ENCODE measurements around the gene S100A12. TPM values are rescaled to one million over a fixed set of nuclear protein-coding genes. Genes with fewer than 3 reads are reported as not detected.

The S100A12 gene
- polyA plus RNA-seq, 1 of the 3 experiments (the other 2 are of a cell fraction), result not detected

- ChIA-PET CTCF (interaction anchor here (1.2 kb wide), 1 partner anchor 45 kb away, joined by 3 read pairs; no protein-coding TSS in a partner anchor), POLR2A (no interaction called here)
- H2AFZ ChIP-seq (ENCODE audit: low read depth), result no peak overlapping the region
- no peaks in the 10 kb centered on the region for H3K9me2 ChIP-seq
- H3F3A ChIP-seq (replicated peaks; ENCODE audit: insufficient read depth), result no peaks in the 10 kb centered on the region
- H3K79me2 ChIP-seq (ENCODE audit: insufficient read depth), result no peaks in the 10 kb centered on the region
- H4K20me1 ChIP-seq (ENCODE audit: insufficient read depth), result no peaks in the 10 kb centered on the region
- H3K27me3 ChIP-seq (ENCODE audit: insufficient read depth), result peaks cover 58% of the 10 kb centered on the region; the same call in 1 of the 2 replicates
- no peaks in the 10 kb centered on the region for H3K36me3 ChIP-seq (replicated peaks in 1 of 2; ENCODE audit: control insufficient read depth in 1 of 2, insufficient read depth in 2 of 2, low read length in 1 of 2)
- no peak overlapping the region for H3K9ac ChIP-seq
- no peak overlapping the region for H3K4me3 ChIP-seq (ENCODE audit: low read depth in 2 of 2, low read length in 1 of 2)
- H3K27ac ChIP-seq (ENCODE audit: low read depth in 2 of 2, low read length in 1 of 2), result no peak overlapping the region
- no peak for DNase-seq
- TF ChIP-seq, protein P1, sequence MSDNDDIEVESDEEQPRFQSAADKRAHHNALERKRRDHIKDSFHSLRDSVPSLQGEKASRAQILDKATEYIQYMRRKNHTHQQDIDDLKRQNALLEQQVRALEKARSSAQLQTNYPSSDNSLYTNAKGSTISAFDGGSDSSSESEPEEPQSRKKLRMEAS (IDR thresholded peaks at IDR 0.05; ENCODE audit: low read depth), result no peak
- TF ChIP-seq, protein P2, sequence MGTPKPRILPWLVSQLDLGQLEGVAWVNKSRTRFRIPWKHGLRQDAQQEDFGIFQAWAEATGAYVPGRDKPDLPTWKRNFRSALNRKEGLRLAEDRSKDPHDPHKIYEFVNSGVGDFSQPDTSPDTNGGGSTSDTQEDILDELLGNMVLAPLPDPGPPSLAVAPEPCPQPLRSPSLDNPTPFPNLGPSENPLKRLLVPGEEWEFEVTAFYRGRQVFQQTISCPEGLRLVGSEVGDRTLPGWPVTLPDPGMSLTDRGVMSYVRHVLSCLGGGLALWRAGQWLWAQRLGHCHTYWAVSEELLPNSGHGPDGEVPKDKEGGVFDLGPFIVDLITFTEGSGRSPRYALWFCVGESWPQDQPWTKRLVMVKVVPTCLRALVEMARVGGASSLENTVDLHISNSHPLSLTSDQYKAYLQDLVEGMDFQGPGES (IDR thresholded peaks at IDR 0.05; ENCODE audit: low read depth, low read length), result no peak
- TF ChIP-seq MXI1 (IDR thresholded peaks at IDR 0.05; ENCODE audit: low read depth, low read length) (no peak), FOXJ3 (CRISPR knock-in tag; IDR thresholded peaks at IDR 0.05) (no peak), POLR2AphosphoS5 (IDR thresholded peaks at IDR 0.05; ENCODE audit: low read depth, low read length) (no peak), GATA2 (CRISPR knock-in tag; IDR thresholded peaks at IDR 0.05) (no peak), NRF1 (IDR thresholded peaks at IDR 0.05; ENCODE audit: low read depth, low read length) (no peak), EP300 (IDR thresholded peaks at IDR 0.05; ENCODE audit: borderline replicate concordance in 1 of 2, low read depth in 1 of 2, low read length in 1 of 2) (no peak), ELF1 (IDR thresholded peaks at IDR 0.05) (no peak), RCOR1 (IDR thresholded peaks at IDR 0.05; ENCODE audit: low read length) (no peak), FOSL2 (IDR thresholded peaks at IDR 0.05; ENCODE audit: borderline replicate concordance, low read depth) (no peak), TCF12 (IDR thresholded peaks at IDR 0.05) (no peak), USF2 (IDR thresholded peaks at IDR 0.05; ENCODE audit: borderline replicate concordance, low read depth, low read length) (no peak), SIN3A (IDR thresholded peaks at IDR 0.05; ENCODE audit: borderline replicate concordance, low read depth, low read length) (no peak), FOXM1 (IDR thresholded peaks at IDR 0.05; ENCODE audit: low read depth) (no peak), CHD2 (IDR thresholded peaks at IDR 0.05; ENCODE audit: low read length, partially characterized antibody) (no peak)
- TF ChIP-seq, protein P3, sequence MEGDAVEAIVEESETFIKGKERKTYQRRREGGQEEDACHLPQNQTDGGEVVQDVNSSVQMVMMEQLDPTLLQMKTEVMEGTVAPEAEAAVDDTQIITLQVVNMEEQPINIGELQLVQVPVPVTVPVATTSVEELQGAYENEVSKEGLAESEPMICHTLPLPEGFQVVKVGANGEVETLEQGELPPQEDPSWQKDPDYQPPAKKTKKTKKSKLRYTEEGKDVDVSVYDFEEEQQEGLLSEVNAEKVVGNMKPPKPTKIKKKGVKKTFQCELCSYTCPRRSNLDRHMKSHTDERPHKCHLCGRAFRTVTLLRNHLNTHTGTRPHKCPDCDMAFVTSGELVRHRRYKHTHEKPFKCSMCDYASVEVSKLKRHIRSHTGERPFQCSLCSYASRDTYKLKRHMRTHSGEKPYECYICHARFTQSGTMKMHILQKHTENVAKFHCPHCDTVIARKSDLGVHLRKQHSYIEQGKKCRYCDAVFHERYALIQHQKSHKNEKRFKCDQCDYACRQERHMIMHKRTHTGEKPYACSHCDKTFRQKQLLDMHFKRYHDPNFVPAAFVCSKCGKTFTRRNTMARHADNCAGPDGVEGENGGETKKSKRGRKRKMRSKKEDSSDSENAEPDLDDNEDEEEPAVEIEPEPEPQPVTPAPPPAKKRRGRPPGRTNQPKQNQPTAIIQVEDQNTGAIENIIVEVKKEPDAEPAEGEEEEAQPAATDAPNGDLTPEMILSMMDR (IDR thresholded peaks at IDR 0.05), result no peak
- TF ChIP-seq, protein P4, sequence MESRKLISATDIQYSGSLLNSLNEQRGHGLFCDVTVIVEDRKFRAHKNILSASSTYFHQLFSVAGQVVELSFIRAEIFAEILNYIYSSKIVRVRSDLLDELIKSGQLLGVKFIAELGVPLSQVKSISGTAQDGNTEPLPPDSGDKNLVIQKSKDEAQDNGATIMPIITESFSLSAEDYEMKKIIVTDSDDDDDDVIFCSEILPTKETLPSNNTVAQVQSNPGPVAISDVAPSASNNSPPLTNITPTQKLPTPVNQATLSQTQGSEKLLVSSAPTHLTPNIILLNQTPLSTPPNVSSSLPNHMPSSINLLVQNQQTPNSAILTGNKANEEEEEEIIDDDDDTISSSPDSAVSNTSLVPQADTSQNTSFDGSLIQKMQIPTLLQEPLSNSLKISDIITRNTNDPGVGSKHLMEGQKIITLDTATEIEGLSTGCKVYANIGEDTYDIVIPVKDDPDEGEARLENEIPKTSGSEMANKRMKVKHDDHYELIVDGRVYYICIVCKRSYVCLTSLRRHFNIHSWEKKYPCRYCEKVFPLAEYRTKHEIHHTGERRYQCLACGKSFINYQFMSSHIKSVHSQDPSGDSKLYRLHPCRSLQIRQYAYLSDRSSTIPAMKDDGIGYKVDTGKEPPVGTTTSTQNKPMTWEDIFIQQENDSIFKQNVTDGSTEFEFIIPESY (IDR thresholded peaks at IDR 0.05; ENCODE audit: borderline replicate concordance, low read depth), result no peak
- TF ChIP-seq, protein P5, sequence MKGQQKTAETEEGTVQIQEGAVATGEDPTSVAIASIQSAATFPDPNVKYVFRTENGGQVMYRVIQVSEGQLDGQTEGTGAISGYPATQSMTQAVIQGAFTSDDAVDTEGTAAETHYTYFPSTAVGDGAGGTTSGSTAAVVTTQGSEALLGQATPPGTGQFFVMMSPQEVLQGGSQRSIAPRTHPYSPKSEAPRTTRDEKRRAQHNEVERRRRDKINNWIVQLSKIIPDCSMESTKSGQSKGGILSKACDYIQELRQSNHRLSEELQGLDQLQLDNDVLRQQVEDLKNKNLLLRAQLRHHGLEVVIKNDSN (IDR thresholded peaks at IDR 0.05; ENCODE audit: borderline replicate concordance, low read depth), result no peak
- 17% methylated on average over 17 of the region's 19 CpGs for WGBS (ENCODE audit: low lambda C conversion rate)
- no peak overlapping the region for H3K4me2 ChIP-seq
- no peaks in the 10 kb centered on the region for H3K9me3 ChIP-seq
- H3K4me1 ChIP-seq (ENCODE audit: control insufficient read depth in 1 of 2, insufficient read depth in 2 of 2, low read depth in 1 of 2, low read length in 1 of 2), result no peaks in the 10 kb centered on the region
Measured at GRCh38 chr1:153397051-153397923, 21.9 kb upstream of the S100A12 start.

Data from SK-N-SH (cell line).